HG03159 (cell line): ENCODE data around the gene TBC1D4.
"Not testable (repeated sequence)": the region's sequence is repeated elsewhere in the genome, so short reads cannot be mapped to it uniquely, and the experiment has no call there.

Experiments
- ATAC-seq: cut with Tn5 transposase; IDR thresholded peaks from one replicate; pipeline ENCODE4 v1.9.1; 2021; ENCODE audit warnings: mild to moderate bottlenecking, moderate library complexity; ENCODE audit not compliant: unreplicated experiment

The TBC1D4 gene

DNA sequence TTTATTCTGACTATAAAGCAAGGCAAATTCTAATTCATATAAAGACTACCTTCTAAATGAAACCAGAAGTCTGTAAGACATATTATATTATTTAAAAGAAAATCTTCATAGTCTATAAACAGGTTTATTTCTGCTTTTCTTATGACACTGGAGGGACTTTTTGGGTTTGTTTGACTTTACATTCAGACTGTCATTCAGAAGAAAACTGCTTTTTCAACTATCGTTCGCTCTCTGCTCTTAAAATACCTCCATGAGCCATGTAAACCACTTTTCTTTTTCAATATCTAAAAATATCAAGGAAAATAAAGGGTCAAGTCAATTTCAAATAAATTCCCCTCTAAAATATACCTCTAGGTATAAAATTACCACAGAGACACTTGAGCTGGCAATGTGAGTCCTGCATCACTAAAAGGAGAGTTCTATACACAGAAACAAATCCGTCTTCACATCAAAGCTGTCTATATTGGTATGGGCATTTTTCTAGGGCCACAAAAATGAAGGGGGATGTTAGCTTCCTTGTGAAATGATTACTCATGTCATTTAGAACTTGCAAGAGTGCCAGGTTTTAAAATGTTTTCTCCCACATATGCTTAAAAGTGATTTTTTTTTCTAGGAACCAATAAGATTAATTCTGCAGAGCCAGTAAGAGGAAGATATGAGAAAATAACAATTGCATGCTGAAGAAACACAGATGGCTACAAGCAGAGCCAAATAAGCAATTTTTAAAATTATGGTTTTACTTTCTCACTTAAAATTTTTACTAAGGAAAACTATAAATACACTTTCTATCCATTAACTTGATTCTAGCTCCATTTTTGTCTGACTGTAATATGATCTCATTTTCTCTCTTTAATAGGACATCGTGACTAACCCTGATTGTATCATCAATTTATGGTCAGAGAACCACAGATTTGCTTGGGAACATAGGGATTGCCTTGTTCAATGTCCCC is 181.8 kb downstream of the TBC1D4 start:
- ATAC-seq = peak; percentile 65

DNA sequence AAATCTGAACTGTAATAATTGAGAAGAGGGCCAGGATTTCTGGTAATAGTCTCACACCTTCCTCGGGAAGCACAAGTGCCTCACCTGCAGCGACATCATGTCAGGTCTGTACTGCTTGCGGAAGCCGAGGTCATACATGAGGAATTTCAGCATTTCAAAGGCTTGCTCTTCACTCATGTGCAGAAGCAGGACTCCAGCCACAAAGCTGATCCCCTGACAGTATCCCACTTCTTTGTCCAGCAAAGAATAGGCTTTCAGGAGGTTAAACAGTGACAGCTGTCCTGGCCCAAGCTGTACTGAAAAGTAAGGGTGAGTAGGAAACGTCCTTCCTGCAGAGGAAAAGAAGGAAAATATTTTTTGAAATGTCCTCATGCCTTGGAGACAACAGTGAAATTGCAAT is 182.7 kb downstream of the TBC1D4 start:
- ATAC-seq = no peak

DNA sequence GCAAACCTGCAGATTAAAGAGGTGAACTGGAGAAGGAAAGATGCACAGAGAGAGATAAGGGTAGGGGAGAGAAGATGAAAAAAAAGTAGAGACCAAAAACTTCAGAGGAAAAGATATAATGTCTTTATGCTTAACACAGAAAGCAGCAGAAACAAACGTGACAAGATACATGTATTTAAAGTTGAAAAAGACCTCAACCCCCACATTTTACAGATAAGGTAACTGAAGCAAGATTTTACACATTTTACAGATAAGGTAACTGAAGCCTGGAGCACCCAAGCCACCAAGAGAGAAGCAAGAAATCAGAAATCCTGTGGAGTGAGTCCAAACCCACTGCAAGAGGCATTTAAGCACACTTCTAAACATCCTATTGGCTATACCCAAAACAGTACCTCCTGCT is 185.3 kb downstream of the TBC1D4 start:
- no peak for ATAC-seq

DNA sequence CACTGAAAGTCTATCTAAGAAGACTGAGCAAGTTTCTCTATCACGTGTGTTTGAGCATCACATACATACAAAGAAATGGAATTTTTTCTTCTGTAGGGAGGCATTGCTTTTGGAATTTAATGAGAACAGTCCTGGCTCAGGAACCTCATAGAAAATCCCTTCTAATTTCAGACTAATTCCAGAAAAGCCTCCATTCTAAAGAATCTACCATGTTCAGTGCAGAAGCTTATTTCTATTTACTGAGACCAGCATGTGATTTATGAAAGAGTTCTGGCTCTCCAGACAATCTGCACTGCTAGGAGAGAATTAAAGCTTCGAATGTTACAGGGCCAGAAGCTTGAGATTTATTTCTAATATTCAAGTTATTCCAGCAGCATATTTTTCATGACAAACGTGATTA is 186.8 kb downstream of the TBC1D4 start:
- no peak for ATAC-seq

DNA sequence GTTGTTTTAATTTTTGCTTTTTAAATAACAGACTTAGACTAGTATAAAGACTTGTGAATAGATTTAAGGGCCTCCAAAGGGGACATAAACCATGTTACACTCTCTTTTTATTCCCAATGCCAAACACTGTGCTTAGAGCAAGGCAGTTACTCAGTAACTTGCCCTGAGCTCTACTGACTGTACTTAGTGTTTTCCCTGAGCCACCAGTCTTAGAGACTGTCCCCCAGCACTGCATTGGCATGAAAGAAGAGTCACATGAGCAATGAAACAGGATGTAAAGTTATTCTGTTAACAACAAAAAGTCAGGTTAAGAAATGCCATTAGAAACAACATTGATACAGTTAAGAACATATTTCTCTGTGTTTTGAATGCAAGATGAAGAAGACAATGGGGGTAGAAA is 187.9 kb downstream of the TBC1D4 start:
- no peak for ATAC-seq

DNA sequence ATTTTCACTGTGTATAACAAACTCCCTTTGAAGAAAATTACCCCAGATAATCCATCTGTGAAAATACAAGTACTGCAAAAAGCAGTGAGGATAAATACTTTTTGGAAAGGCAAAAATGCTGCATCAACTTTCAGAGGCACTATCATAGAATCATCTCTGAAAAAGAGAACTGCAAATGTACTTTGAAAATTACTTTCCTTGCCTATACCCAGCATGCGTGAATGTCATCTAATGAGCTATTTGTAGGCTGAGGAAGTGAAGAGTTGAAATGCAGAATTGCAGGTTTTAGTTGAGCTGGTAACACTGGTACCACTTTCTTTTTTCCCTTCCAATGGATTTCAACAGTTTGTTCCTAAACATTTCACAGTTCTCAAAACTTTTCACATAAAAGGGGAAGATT is 196.7 kb downstream of the TBC1D4 start:
- ATAC-seq = peak; percentile 65

DNA sequence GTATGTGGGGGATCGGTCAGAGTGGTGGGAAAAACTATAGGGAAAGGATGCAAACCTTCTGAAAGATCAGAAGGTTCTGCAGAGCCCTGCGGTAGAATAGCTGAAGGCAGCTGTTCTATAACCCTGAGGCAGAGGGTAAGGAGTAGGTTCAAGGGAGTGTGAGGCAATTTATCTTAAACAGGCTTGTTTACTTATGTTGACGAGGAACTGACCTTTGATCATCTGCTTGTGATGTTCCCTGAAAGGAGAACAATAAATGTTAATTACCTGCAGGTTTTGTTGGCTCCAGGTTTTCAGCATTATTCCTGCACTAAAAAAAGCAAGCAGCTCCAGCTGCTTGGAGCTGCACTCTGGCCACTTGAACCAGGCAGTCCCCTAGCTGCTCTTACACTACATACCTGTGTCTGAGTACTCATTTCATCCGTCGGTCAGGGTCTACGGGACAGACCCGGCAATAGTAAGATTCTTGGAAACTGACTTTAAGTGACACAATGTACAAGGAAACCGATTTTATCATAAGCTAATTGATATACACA is 202.1 kb downstream of the TBC1D4 start:
- ATAC-seq = no peak

DNA sequence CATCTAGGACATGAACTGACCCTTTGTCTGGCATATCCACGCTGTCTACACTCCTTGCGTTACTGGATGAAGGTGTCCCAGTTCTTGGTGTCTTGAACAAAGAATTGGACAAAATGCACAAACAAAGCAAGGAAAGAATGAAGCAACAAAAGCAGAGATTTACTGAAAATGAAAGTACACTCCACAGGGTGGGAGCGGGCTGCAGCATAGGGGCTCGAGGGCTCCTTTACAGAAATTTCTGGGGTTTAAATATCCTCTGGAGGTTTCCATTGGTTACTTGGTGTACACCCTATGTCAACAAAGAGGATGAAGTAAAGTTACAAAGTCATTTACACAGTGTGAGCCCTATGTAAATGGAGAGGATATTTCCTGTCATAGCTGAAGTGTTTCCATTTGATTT is 208.3 kb downstream of the TBC1D4 start:
- ATAC-seq = not testable (repeated sequence)

DNA sequence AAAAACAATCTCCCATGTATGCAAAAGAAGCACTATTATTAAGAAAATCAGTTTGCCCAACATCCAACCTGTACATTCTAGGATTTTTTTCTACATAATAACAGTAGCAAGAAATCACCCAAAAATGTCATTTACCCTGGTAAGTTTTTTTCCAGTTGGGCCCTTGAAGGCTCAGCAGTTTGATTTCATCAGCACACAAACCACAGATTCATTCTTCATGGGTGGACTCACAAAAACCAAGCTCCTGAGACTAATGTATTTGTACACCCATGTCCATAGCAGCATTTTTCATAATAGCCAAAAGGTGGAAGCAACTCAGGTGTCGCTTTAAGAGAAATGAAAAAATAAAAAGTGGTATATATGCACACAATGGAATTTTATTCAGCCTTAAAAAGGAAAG is 210.1 kb downstream of the TBC1D4 start:
- no peak for ATAC-seq

DNA sequence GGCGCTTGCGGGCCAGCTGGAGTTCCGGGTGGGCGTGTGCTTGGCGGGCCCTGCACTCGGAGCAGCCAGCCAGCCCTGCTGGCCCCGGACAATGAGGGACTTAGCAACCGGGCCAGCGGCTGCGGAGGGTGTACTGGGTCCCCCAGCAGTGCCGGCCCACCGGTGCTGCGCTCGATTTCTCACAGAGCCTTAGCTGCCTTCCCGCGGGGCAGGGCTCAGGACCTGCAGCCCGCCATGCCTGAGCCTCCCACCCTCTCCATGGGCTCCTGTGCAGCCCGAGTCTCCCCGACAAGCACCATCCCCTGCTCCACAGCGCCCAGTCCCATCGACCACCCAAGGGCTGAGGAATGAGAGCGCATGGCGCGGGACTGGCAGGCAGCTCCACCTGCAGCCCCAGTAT is 213.5 kb downstream of the TBC1D4 start:
- ATAC-seq = not testable (repeated sequence)

DNA sequence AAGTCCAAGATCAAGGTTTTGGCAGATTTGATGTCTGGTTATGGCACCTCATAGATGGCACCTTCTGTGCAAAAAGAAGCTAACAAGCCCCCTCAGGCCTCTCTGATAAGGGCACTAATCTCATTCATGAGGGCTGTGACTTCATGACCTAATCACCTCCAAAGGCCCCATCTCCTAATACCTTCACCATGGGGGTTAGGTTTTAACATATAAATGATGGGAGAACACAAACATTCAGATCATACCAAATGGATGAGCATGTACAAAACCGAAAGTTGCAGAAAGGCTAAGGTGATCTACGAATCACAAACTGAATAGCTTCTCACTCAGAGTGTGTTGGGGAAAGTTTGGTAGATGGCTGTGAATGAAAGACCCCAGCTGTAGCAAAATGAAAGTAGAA is 217.4 kb downstream of the TBC1D4 start:
- ATAC-seq = no peak

DNA sequence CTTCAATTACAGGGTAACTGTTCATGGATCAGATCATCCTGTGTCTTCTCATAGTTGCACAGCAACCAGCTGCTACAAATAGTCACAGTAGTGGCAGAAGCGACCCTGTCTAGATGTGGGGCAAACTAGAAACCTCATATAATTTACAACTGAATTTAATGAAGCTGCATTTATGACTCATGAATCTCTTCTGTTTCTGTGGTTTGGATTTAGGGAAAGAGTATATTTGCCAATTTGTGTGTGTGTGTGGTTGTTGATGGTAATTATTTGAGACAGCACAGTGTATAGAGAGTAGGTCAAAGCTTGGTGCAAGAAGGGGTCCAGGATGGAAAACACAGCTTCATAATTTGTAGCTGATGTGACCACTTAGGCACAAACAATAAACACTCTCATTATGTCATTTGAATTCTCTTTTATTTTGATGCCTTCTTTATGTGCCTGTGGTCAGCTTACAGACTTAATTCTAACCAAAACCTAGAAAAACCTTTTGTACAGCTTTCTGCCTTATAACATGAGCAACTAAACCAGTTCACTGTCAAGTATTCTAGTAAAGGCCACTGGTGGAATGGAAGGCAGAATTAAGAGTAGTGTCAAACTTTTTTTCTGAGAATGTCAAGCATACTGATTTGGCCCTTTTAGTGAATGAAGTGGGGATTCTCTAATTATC is 218.1 kb downstream of the TBC1D4 start:
- no peak for ATAC-seq

DNA sequence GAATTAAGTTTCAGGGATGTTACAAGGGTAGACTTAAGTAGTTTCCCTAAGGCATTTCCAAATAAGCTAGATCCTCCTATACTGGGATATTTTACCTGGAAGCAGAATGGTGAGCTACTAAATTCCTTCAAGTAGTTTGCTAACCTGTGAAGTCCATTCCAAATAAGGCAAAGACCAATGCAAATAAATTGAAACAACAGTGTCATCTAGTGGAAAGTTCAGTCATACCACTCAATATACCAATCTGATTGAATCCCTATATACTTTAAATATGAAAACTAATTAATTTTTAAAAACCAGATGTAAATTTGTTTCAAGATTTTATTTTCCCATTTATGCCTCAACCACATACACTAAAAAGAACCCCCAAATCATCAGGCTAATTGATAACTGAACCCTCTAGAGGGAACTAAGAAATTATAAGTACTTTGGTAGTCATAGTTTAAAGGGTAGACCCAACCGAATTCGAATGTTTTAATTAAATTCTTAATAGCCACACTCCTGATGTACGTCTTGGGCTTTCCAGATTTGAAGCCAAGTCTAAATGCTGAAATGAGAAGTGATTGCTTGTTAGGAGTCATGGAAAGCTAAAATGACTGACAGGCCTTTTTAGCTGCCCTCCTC is 223.7 kb downstream of the TBC1D4 start:
- ATAC-seq = peak; percentile 57

DNA sequence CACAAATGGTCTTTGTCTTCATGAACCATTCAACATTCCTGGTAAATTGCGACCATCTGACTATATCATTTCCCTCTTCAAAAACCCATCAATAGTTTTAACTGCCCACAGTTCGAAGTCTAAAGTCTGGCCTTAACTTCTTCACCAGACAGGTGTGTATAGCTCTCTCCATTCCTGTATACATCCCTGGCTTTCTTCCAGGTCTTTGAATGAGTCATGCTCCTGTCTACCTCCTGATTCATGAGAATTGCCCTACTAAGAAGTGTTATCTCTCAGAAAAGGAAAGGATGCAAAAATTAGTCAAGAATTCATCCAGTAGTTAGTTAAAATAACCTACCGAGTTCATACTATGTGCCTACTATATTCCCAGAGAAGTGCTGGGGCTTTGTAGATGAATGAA is 225.0 kb downstream of the TBC1D4 start:
- no peak for ATAC-seq

DNA sequence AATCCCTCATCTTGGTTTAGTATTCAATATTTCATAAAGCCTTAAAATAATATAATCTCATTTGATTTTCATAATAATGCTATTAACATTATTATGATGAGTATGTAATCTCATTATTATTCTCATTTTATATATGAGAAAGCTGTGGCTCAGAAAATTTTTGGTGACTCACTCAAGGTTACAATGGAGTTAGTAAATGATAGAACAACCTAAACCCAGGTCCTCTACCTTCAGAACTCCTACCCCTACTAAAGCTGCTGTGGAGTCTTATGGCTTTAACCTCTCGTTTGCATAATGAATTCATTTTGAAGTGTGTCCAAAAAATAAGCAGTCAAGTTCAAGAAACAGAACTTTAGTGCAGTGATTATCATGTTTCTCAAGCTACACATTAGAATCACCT is 226.3 kb downstream of the TBC1D4 start:
- no peak for ATAC-seq

DNA sequence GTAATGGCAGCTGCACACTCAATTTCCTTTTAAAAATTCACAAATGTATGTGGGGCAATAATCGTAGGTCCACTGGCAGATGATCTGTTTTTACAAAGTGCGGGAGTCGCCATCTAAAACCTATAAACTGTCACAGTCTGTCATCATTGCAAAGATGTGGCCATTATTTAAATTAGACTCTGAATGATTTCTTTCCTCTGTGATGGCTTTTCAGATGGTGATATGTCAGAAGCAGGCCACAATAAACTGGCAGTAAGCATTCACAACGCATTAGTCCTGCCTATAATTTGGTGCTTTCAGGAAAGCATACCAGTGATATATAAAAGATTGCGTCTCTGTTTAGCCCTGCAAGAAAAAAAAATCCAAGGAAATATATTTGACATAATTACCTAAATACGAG is 226.8 kb downstream of the TBC1D4 start:
- ATAC-seq = no peak

DNA sequence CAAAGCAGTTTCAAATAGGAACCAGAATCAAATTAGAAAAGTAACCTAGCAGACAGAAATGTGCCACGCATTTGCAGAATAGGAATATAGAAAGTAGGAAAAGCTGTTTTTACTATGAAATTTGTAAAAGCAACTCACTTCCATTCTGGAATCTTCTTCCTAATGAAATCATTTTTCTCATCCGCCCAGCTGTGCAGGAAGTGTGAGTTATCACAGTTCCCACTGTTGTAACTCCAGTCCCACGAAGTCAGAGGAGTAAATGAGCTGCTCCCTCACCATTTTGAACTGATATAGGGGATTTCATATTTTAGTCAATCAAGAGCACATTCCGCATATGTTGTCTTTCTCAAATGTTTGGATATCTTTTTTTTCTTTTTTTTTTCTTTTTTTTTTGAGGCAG is 230.8 kb downstream of the TBC1D4 start:
- ATAC-seq = no peak

DNA sequence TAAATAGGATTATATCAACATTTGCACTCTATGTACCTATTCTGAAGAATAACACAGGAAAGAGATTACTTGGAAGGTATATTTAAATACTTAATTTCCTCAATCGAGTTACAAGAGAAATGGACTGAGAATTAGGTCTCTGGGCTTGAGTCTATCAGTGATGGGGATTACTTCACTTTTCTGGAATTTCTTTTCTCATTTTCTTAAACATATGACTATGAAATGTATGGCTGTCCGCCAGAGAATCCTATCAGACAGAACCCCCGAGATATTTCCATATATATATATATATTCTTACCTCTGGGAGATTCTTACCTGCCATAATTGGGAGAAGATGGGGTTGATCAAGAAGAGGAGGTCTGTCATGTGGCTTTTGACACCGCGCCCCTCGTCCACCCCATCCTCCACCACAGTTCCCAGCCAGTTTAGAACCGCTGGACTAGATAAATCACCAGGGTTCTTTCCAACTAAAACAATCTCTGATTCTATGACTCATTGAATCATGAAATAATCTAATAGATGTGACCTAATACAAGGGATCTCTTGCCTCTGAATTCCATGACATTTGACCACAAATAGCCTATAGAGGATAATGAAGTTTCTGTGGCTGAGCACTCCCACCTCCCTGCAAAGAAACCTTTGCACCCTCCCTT is 231.3 kb downstream of the TBC1D4 start:
- ATAC-seq = no peak

DNA sequence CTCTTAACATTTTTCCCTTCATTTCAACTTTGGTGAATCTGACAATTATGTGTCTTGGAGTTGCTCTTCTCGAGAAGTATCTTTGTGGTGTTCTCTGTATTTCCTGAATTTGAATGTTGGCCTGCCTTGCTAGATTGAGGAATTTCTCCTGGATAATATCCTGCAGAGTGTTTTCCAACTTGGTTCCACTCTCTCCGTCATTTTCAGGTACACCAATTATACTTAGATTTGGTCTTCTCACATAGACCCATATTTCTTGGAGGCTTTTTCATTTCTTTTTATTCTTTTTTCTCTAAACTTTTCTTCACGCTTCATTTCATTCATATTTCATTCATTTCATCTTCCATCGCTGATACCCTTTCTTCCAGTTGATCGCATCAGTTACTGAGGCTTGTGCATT is 236.4 kb downstream of the TBC1D4 start:
- ATAC-seq = not testable (repeated sequence)

DNA sequence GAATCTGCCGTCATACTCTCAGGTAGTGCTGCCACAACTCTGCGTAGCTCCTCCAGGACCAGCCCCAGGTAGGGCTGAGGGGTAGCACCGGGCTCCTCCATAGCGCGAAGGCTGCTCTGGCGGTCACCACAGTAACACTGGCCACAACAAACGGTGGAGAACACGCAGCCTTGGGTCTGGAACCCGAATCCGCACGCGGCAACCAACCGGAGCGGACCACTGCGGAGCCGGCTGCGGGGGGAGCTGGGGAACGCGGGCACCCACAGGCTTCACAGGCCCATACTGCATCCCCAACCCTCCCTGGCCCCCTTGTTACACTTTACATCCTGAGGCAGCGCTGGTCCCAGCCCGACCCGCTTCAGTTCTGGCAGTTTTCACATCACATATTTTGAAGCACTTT is 241.7 kb downstream of the TBC1D4 start:
- not testable (repeated sequence) for ATAC-seq

DNA sequence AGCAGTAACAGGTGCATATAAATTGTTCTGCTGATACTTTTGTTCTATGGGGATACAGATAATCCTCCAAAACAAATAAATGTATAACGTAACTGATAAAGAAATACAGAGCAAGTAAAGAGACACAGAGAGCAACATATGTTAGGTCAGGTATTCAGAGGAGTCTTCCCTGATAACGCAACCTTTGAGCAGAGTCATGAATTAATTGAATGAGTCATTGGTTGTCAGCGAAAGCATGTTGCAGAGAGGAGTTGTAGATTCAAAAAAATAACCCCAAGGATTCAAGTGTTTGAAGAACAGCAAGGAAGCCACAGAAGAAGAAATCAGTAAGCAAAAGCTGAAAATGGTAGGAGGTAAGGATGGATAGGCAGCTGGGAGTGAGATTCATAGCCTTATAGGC is 245.2 kb downstream of the TBC1D4 start:
- ATAC-seq = no peak
